ENCODE measurements around the gene EDA.
"Not testable (repeated sequence)": the region's sequence is repeated elsewhere in the genome, so short reads cannot be mapped to it uniquely, and the experiment has no call there.

Gene EDA

GRCh38 chrX:69748055-69748454 lies 132.1 kb downstream of the EDA start:
- no peak for DNase-seq

DNA sequence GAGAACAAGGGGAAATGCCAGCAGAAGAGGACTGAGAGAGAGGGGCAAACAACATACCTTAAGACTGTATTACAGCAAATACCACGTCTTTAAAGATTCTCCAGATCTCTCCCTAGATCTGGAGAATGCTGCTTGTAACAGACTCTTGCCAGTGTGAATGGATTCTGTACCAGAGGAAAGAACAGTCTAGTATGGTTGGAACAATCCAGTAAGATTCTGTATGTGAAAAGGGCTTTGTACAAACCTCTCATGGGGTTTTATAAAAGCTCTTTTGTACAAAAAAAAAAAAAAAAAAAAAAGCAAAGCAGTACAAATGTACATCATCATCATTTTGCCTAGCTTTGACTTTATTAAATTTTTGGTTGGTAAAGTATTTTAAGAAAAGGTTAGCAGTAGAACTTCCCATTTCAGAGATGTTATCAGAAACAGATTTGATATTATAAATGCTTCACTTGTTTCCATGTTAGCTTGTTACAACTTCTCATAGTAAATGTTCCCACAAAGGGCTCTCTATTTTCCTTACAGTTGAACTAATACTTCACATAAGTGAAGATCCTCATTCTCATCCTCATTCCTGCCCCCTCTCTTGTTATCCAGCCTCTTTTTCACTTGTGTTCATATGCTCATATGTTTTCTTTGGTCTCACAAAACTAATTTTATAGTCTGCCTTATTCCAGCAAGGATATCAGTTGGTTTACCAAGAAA lies 144.2 kb downstream of the EDA start:
- no peak for DNase-seq

DNA sequence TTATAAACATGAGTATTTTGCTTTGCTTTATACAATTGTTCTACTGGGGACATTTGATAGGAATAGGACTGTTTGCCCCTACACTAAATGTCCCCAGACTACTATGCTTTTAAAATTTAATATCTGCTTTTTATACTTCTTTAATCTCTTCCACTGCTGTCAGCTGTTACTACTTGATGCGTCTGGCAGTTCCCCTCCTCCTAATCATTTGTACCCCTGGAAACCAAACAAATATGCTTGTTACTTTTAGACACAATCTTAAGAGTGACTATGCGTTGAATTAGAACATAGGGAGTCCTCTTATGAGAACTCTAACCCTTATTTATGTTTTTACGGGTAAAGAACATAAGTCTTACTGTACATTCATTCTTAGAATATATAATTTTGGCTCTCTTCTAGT lies 145.7 kb downstream of the EDA start:
- no peak for DNase-seq

- no peak for DNase-seq
Observed at GRCh38 chrX:69762340-69762739, 146.4 kb downstream of the EDA start.

- no peak for DNase-seq
Observed at GRCh38 chrX:69793260-69793935, 177.5 kb downstream of the EDA start.

DNA sequence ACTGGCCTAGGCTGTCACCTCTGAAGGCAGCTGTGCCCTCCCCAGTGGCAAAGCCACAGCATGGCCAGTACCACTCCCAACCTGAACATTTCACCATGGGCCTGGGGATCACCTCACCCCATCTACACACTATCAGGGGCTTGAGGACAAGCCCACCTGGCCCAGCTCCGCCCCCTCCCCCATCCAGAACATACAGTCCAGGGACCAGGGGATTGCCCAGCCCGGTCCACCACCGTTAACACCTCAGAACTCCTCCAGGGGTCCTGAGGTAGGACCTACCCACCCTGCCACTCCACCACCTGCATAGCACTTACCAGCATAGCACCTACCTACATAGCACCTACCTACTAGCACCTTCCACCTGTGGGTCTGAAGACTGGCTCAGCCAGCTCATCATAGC lies 179.8 kb downstream of the EDA start:
- DNase-seq, result no peak

DNA sequence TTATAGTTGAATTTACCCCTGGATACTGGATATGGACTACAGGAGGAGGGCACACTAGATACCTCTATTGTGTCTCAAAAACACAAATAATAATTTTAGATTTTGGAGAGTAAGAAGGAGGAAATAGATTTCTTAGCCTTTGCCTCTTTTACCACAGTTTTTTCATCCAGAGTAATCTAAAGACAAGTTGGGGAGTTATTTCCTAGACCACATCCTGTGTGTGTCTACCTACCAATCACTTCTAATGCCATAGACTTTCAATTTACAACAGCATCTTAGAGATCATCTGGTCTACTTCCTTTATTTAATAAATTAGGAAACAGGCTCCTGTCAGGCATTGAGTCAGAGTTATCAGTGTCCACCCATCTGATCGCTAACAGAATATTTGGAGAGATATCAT lies 191.5 kb downstream of the EDA start:
- DNase-seq, result no peak

DNA sequence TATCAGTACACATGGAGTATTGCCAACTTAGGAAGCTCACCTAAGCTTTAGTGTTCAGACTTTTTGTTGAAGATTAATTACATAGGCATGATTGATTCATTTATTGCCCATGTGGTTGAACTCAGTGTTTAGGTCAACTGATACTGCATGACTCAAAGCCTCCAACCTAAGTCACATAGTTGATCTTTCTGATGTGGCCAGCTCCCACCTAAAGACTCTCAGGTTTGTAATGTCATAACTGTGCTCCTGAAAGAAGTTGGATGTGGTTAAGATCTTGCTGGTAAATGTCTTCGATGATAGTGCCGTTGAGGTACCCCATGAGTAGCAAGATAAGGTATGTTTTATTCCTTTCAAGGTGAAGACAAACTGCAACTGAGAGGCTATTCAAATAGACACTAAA lies 192.5 kb downstream of the EDA start:
- no peak for DNase-seq

- DNase-seq, result no peak
Observed at GRCh38 chrX:69813677-69814076, 197.8 kb downstream of the EDA start.

- no peak for DNase-seq
Observed at GRCh38 chrX:69815063-69815462, 199.2 kb downstream of the EDA start.

DNA sequence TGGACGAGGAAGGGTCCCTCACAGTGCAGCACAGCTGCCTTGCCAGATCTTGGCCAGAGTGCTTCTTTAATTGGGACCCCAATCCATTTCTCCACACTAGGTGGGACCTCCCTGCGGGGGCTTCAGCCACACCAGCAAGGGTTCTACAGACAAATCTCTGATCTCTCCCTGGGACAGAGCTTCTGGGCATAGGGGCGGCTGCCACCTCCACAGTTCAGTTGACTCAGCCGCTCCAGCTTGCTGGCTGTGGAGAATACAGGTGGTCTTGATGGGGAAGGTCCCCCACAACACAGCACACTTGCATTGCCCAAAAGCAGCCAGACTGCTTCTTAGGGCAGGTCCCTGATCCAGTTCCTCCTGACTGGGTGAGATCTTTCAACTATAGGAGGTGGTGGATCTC lies 199.6 kb downstream of the EDA start:
- no peak for DNase-seq

DNA sequence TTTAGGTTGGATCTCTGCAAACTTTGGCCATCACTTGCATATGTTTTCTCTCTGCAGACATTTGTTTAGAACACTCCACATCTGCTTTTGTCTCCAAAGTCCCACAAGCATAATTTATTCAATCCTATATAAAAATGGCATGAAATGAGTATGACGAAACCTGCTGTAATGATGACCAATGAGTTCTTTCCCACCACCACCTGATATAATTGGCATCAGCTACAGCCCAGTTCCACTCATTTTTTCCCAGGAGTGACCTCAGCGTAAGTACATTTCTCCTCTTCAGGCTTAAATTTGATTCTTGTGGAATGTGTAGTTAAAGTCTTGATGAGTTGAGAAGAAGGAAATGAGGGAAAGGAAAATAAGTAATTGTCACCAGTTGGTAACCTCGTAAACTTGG lies 228.7 kb downstream of the EDA start:
- DNase-seq, result no peak

DNA sequence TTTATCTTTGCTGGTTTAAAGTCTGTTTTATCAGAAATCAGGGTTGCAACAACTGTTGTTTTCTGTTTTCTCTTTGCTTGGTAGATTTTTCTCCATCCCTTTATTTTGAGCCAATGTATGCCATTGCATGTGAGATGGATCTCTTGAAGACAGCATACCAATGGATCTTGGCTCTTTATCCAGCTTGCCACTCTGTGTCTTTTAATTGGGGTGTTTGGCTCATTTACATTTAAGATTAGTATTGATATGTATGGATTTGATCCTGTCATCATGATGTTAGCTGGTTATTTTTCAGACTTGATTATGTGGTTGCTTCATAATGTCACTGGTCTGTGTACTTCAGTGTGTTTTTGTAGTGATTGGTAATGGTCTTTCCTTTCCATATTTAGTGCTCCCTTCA lies 244.1 kb downstream of the EDA start:
- DNase-seq, result not testable (repeated sequence)

DNA sequence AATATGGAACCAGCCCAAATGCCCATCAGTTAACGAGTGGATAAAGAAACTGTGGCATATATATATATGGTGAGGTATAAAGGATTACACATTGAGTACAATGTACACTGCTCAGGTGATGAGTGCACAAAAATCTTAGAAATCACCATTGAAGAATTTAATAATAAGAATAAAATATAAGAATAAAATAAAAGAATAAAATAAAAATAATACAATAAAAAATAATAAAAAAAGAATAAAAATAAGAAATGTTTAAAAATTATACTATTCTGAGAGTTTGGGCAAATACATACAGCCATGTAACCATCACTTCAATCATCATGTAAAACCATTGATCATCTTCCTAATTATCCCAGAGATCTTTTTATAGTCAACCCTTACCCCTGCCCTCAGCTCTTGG lies 260.3 kb downstream of the EDA start:
- no peak for DNase-seq

GRCh38 chrX:69884210-69884609 lies 268.3 kb downstream of the EDA start:
- no peak for DNase-seq

DNA sequence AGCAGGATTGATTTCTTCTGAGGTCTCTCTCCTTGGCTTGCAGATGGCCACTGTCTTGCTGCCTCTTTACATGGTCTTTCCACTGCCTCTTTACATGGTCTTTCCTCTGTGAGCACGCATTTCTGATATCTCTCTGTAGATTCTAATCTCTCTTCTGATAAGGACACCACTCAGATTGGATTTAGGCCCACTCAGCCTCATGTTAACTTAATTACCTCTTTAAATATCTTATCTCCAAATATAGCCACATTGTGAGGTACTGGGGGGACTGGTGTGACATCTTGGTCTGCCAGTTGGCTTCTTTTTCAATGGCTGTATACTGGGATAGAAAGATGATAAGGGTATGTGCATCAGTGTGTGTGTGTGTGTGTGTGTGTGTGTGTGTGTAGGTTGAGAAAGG lies 280.1 kb downstream of the EDA start:
- no peak for DNase-seq

DNA sequence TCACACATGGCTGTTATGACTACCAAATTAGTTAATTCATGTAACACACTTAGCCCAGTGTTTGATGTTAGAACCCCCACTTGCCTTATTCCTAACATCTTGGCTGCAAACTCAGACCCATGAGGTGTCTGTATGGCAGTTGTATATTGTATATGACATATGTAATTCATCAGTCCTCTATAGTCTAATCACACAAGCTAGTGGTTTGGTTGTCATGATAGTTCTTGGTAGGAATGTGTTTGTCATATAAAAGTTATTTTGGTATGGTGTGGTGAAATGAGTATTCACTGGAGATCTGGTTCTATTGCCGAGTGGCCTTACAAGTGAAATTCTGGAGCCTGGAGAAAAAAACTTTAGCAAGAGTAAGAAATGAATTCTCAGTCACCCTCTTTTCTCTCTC lies 284.6 kb downstream of the EDA start:
- DNase-seq, result no peak

DNA sequence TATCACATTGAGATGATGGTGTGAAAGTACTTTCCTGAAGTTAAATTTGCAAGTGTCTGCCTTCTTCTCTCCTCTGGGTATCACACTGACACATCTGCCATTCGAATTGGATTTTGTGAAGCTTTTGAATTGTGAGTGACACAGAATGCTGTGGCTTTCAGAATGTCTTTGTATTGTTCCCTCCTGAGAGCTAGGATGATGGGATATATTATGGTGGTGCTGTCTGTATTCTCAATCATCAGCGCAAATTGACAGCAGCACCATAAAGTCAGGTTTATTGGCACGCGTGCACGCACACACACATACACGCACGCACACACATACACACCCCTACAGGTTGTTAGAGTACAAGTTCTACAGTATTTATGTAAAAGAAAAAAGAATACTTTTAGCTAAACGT lies 290.5 kb downstream of the EDA start:
- no peak for DNase-seq

DNA sequence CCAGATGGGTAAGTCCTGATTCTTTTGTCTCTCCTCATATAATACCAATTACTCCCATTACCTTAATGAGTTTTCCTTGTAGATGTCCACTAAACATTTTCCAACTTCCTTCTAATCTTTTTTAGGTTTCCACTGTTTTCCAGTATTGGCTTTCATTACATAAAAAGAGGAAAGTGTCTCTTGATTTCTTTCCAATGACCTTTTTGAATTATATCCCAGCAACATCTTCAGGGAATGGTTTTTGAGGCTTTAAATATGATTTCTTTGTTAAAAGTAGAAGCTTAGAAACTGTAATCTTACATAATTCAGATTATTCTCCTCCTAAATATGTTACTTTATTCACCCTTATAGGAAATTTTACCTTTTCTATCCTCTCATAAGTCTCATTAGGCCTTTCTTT lies 298.9 kb downstream of the EDA start:
- no peak for DNase-seq

- no peak for DNase-seq
Observed at GRCh38 chrX:69919749-69920148, 303.8 kb downstream of the EDA start.

- DNase-seq, result no peak
Observed at GRCh38 chrX:69932323-69932722, 316.4 kb downstream of the EDA start.

- DNase-seq, result no peak
Observed at GRCh38 chrX:69948276-69948797, 332.4 kb downstream of the EDA start.

DNA sequence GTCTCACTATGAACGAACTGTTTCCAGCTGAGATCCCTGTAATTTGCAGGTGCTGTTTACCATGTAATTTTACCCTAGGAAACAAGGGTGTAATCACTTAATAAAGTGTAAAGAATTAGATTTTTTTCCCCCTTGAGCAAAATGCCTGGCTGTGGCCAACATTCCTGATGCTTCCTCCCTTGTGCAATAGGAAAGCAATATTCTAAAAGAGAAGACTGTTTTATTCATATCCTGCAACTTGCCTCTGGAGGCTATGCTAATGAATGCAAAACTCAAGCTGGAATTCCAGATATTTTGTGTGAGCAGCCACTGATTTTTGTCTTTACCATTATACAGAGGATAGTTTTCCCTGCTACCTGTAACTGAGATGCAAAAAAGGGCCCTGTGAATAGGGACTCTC lies 335.8 kb downstream of the EDA start:
- DNase-seq, result no peak

DNA sequence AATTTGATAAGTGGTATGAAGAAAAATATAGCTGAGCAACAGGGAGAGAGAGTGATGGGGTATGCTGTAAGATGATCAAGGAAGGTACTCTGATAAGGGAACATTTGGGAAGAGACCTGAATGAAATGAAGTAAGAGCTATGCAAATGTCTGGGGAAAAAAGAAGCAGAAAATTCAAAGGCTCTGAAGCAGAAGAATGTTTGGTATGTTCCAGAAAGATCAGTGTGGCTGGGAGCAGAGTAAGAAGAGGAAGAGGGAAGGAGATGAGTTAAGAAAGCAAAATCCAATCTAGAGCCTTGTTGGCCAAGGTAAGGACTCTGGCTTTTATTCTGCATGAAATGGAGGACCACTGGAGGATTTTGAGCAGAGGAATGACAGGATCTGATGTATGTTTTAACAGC lies 343.8 kb downstream of the EDA start:
- no peak for DNase-seq

All from CD4-positive, alpha-beta T cell treated with Interleukin-6 for 4 hours (primary cell).